IPS DF 6.9 (cell line): ENCODE results near the gene HIPK2.

Experiments
- DNase-seq: peaks from one replicate; pipeline ENCODE4 v3.0.0-alpha.2; 2013; ENCODE audit warnings: low read depth, low spot score
- H3K27ac ChIP-seq: one replicate; pipeline ENCODE4 v1.5.1; 2013; ENCODE audit warnings: low read length, control low read depth
- H3K27me3 ChIP-seq: 2 replicates; pipeline ENCODE4 v1.6.1; 2013; ENCODE audit warnings: mild to moderate bottlenecking, low read length; ENCODE audit not compliant: control insufficient read depth, insufficient read depth
- H3K36me3 ChIP-seq: 2 replicates; pipeline ENCODE4 v1.6.1; 2013; ENCODE audit warnings: low read length; ENCODE audit not compliant: control insufficient read depth, insufficient read depth
- H3K4me1 ChIP-seq: 2 replicates; pipeline ENCODE4 v1.6.1; 2013; ENCODE audit warnings: low read length; ENCODE audit not compliant: control insufficient read depth, insufficient read depth
- H3K4me3 ChIP-seq: 2 replicates; pipeline ENCODE4 v1.5.1; 2013; ENCODE audit warnings: mild to moderate bottlenecking, low read length
- H3K9me3 ChIP-seq: 2 replicates; pipeline ENCODE4 v1.6.1; 2013; ENCODE audit warnings: low read length, inconsistent platforms; ENCODE audit not compliant: control insufficient read depth, insufficient read depth
- WGBS: extraction: QIAGEN DNeasy Blood & Tissue Kit; methylation state at CpG from one replicate; pipeline ENCODE4 v1.1.7; 2013; ENCODE audit warnings: mixed read lengths, missing lambda C conversion rate; ENCODE audit not compliant: insufficient read length, insufficient coverage; 5-methylcytosine and 5-hydroxymethylcytosine counted together

Gene HIPK2

DNA sequence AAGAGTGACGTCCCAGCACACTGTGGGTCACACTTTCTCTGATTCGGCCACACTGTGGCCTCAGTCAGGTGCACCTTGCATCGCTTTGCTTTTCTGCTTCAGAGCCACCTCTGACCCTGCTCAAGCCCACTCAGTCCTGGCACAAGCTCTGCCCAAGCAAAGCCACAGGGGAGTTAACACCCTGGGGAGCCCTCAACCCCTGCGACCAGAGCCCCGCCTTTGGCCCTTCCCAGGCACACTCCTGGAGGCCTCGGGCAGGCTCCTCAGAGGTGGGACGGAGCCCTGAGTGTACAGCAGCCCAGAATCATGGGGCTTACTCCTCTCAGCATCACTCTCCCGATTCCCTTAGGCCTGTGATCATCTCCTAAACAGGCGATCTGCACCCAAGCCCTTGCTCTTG, 71.0 kb downstream of the HIPK2 start:
- no peak overlapping the region for H3K27ac ChIP-seq
- no peaks in the 10 kb centered on the region for H3K9me3 ChIP-seq
- H3K4me3 ChIP-seq, result no peak overlapping the region
- no peaks in the 10 kb centered on the region for H3K27me3 ChIP-seq
- no peak for DNase-seq
- H3K4me1 ChIP-seq, result peaks cover 1% of the 10 kb centered on the region; the same call in 1 of the 2 replicates
- no CpG with 5 or more reads among the region's 9 CpGs for WGBS
- H3K36me3 ChIP-seq, result no peaks in the 10 kb centered on the region

DNA sequence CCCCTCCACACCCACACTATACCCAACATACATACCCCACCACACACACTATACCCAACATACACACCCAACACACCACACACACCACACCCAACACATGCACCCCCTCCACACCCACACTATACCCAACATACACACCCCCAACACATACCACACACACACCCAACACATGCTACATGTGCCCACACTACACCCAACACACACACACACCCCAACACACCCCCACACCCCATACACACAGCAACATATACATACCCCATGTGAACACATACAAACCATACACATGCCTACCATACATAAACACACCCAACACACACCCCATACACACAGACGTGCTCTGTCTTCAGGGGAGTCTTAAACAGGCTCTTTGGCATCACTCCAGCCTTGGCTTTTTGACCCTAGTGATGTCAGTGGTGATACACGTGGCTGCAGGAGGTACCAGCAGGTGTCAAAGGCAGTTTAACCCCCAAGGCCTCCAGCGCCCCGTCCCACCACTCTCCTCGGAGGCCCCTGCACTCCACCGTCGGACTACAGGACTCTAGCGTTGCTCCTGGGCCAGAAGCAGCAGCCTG, 73.4 kb downstream of the HIPK2 start:
- no peak overlapping the region for H3K27ac ChIP-seq
- no peaks in the 10 kb centered on the region for H3K27me3 ChIP-seq
- no CpG with 5 or more reads among the region's 8 CpGs for WGBS
- DNase-seq, result no peak
- no peaks in the 10 kb centered on the region for H3K9me3 ChIP-seq
- H3K36me3 ChIP-seq, result no peaks in the 10 kb centered on the region
- H3K4me1 ChIP-seq, result peaks cover 5% of the 10 kb centered on the region; the same call in 1 of the 2 replicates
- H3K4me3 ChIP-seq, result no peak overlapping the region

DNA sequence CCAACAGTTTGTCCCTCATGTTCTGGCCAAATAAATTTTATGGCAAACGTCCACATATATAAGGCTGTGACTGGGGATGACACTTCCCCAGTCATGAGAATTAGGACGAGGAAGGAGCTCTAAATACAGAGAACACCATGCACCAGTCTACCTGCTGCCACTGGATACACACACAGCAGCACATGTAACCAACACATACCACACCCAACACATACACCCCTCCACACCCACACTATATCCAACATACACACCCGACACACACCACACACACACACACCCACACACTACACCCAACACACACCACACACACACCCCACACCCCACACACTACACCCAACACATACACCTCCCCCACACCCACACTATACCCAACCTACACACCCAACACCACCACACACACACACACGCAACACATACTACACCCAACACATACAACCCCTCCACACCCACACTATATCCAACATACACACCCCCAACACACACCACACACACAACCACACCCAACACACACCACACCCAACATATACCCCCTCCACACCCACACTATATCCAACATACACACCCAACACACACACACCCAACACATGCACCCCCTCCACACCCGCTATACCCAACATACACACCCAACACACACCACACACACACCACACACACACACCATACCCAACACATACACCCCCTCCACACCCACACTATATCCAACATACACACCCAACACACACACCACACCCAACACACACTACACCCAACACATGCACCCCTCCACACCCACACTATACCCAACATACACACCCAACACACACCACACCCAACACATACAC, 74.1 kb downstream of the HIPK2 start:
- H3K27ac ChIP-seq, result no peak overlapping the region
- H3K27me3 ChIP-seq, result no peaks in the 10 kb centered on the region
- 100% methylated on average over 3 of the region's 5 CpGs for WGBS
- no peaks in the 10 kb centered on the region for H3K9me3 ChIP-seq
- H3K36me3 ChIP-seq, result no peaks in the 10 kb centered on the region
- H3K4me1 ChIP-seq, result peaks cover 5% of the 10 kb centered on the region; the same call in 1 of the 2 replicates
- DNase-seq, result no peak
- H3K4me3 ChIP-seq, result no peak overlapping the region

GRCh38 chr7:139702811-139703486, 74.8 kb downstream of the HIPK2 start:
- H3K27ac ChIP-seq, result no peak overlapping the region
- no peaks in the 10 kb centered on the region for H3K9me3 ChIP-seq
- H3K4me3 ChIP-seq, result no peak overlapping the region
- no CpG with 5 or more reads among the region's 10 CpGs for WGBS
- H3K4me1 ChIP-seq, result peaks cover 5% of the 10 kb centered on the region; the same call in 1 of the 2 replicates
- H3K27me3 ChIP-seq, result no peaks in the 10 kb centered on the region
- DNase-seq, result no peak
- H3K36me3 ChIP-seq, result no peaks in the 10 kb centered on the region

GRCh38 chr7:139702313-139702731, 75.5 kb downstream of the HIPK2 start:
- H3K27me3 ChIP-seq, result no peaks in the 10 kb centered on the region
- no peaks in the 10 kb centered on the region for H3K9me3 ChIP-seq
- DNase-seq, result no peak
- no peak overlapping the region for H3K4me3 ChIP-seq
- H3K36me3 ChIP-seq, result no peaks in the 10 kb centered on the region
- no peak overlapping the region for H3K27ac ChIP-seq
- WGBS, result no CpG with 5 or more reads among the region's 8 CpGs
- peaks cover 5% of the 10 kb centered on the region; the same call in 1 of the 2 replicates for H3K4me1 ChIP-seq

GRCh38 chr7:139701908-139702307, 75.9 kb downstream of the HIPK2 start:
- H3K9me3 ChIP-seq, result no peaks in the 10 kb centered on the region
- WGBS, result no CpG with 5 or more reads among the region's 12 CpGs
- no peak overlapping the region for H3K4me3 ChIP-seq
- no peaks in the 10 kb centered on the region for H3K27me3 ChIP-seq
- H3K36me3 ChIP-seq, result no peaks in the 10 kb centered on the region
- peaks cover 5% of the 10 kb centered on the region; the same call in 1 of the 2 replicates for H3K4me1 ChIP-seq
- DNase-seq, result no peak
- H3K27ac ChIP-seq, result no peak overlapping the region

GRCh38 chr7:139700505-139701235, 77.1 kb downstream of the HIPK2 start:
- H3K27ac ChIP-seq, result no peak overlapping the region
- no peak overlapping the region for H3K4me3 ChIP-seq
- H3K27me3 ChIP-seq, result no peaks in the 10 kb centered on the region
- DNase-seq, result no peak
- H3K36me3 ChIP-seq, result no peaks in the 10 kb centered on the region
- H3K9me3 ChIP-seq, result no peaks in the 10 kb centered on the region
- peaks cover 5% of the 10 kb centered on the region; the same call in 1 of the 2 replicates for H3K4me1 ChIP-seq
- no CpG with 5 or more reads among the region's 16 CpGs for WGBS

GRCh38 chr7:139699640-139700504, 77.9 kb downstream of the HIPK2 start:
- H3K27me3 ChIP-seq, result no peaks in the 10 kb centered on the region
- H3K4me1 ChIP-seq, result peaks cover 5% of the 10 kb centered on the region; the same call in 1 of the 2 replicates
- WGBS, result no CpG with 5 or more reads among the region's 18 CpGs
- DNase-seq, result no peak
- H3K27ac ChIP-seq, result no peak overlapping the region
- H3K9me3 ChIP-seq, result no peaks in the 10 kb centered on the region
- H3K36me3 ChIP-seq, result no peaks in the 10 kb centered on the region
- no peak overlapping the region for H3K4me3 ChIP-seq

- Histone ChIP-seq H3K36me3 (no peaks in the 10 kb centered on the region), H3K27me3 (no peaks in the 10 kb centered on the region), H3K4me3 (no peak overlapping the region), H3K27ac (no peak overlapping the region), H3K4me1 (peaks cover 5% of the 10 kb centered on the region; the same call in 1 of the 2 replicates), H3K9me3 (no peaks in the 10 kb centered on the region)
- WGBS, result no CpG with 5 or more reads among the region's 13 CpGs
- DNase-seq, result no peak
These were observed 79.0 kb downstream of the HIPK2 start for GRCh38 chr7:139698844-139699243.
